K562 (cell line): ENCODE results near the gene GGT6. TPM values are rescaled to one million over a fixed set of nuclear protein-coding genes. Genes with fewer than 3 reads are reported as not detected.
A peak's percentile ranks its signal among the peaks of the same experiment; 100 is the strongest.

Experiments
- CREB1 ChIP-seq, 2 experiments: sonication (generic) in 1 of 2; formaldehyde crosslinking in 1 of 2; IDR thresholded peaks; 2 replicates each; pipeline versions ENCODE4 v1.6.1 to v1.8.0; 2012 to 2022; ENCODE audit warnings: inconsistent platforms in 1 of 2, mild to moderate bottlenecking in 1 of 2, missing genetic modification reagents in 1 of 2, moderate library complexity in 1 of 2
- PHF20 ChIP-seq: fragments of 450-650 bp; IDR thresholded peaks from 2 replicates; pipeline ENCODE4 v1.6.1; 2018; ENCODE audit not compliant: partially characterized antibody
- PRDM10 ChIP-seq: fragments of 450-650 bp; IDR thresholded peaks from 2 replicates; pipeline ENCODE4 v1.6.1; 2018; ENCODE audit not compliant: partially characterized antibody
- SIN3A ChIP-seq, 2 experiments: fragments of 150-350 bp in 1 of 2; IDR thresholded peaks; 2 replicates each; pipeline ENCODE4 v1.6.1; 2011 to 2016; ENCODE audit warnings: borderline replicate concordance in 2 of 2, low read depth in 2 of 2, low read length in 2 of 2, mild to moderate bottlenecking in 2 of 2, moderate library complexity in 2 of 2; ENCODE audit not compliant: control insufficient read depth in 1 of 2
- ZNF121 ChIP-seq: sonication (generic); formaldehyde crosslinking; conservative IDR thresholded peaks from 2 replicates; pipeline ENCODE4 v1.8.0; 2022; ENCODE audit warnings: missing genetic modification reagents
- ZNF3 ChIP-seq: fragments of 250-450 bp; sonication (Bioruptor Pico); IDR thresholded peaks from 2 replicates; pipeline ENCODE4 v1.5.0; 2021; ENCODE audit warnings: mild to moderate bottlenecking, moderate library complexity
- ZNF407 ChIP-seq: fragments of 450-650 bp; IDR thresholded peaks from 2 replicates; pipeline ENCODE4 v1.6.1; 2016; ENCODE audit warnings: low read depth
- ZNF583 ChIP-seq: fragments of 250-450 bp; sonication (Bioruptor Pico); IDR thresholded peaks from 2 replicates; pipeline ENCODE4 v1.4.0; 2020
- polyA plus RNA-seq, 8 experiments: library from polyadenylated mRNA; depleted of rRNA in 4 of 8; stranded (reverse) in 5 of 8; unstranded in 3 of 8; fragments of >200 nt; fragmentation: Nextera tagmentation in 2 of 8; fragmentation: Illumina TruSeq in 1 of 8; extraction: Ambion mirVana in 2 of 8; extraction: Trizol in 1 of 8; gene quantifications; 2 replicates each; pipeline versions ENCODE4 v1.2.1 to v1.2.3, GENCODE V29; 2011 to 2014; ENCODE audit warnings: inconsistent platforms in 1 of 8, missing spikeins in 1 of 8
- total RNA-seq, 7 experiments: library from RNA; depleted of rRNA in 6 of 7; stranded (reverse); fragments of >200 nt in 6 of 7; fragmentation: Illumina TruSeq in 2 of 7; extraction: Trizol in 2 of 7; gene quantifications; 2 replicates each; pipeline versions ENCODE4 v1.2.1 to v1.2.3, GENCODE V29; 2011 to 2021; ENCODE audit warnings: low replicate concordance in 1 of 7
- TF ChIP-seq, protein P1 (sequence below): sonication (generic); formaldehyde crosslinking; IDR thresholded peaks from 2 replicates; pipeline ENCODE4 v1.8.1; 2023; ENCODE audit warnings: missing genetic modification reagents, mild to moderate bottlenecking, borderline replicate concordance

Gene GGT6
- total and polyA plus RNA-seq, 9 of the 15 experiments (the other 6 are each of a cell fraction or from before 2014, with no cell fraction given), result 0.09 TPM; not detected in 8

DNA sequence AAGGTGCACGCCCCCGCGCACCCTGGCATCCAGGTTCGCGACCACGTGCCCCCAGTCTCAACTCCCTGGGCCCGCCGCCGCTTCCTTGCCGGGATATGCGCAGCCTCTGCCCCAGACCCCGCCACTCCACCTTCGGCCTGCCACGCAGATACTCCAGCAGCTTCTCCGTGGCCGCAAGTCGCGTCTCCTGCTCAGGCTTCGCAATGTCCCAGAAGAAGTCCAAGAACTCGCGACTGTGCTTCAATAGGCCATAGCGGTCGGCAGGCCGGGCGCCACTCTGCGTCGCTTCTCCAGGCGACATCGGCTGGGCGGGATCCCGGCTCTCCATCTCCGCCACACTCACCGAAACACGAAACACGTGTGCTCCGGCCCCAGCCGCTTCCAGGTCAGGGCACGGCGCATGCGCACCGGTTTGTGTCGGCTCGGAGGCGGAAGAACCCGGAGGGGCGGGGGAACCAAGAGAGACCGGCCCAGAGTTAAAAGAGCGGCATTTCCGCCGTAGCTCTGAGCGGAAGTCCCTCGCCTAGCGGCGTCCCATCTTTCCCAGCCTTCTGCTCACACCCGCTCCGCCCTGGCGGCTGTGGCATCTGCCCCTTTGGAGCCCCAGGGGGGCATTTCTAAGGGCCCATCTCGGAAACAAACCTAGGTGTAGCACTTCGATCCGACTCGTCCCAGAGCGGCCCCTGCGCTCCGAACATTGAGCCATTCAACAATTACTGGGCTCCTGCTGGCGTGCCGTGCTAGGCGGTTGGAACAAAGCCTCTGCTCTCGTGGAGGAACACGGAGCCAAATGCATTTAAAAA is 5.2 kb downstream of the GGT6 start, which contains the start of gene MYBBP1A (continued):
- TF ChIP-seq, protein P1, sequence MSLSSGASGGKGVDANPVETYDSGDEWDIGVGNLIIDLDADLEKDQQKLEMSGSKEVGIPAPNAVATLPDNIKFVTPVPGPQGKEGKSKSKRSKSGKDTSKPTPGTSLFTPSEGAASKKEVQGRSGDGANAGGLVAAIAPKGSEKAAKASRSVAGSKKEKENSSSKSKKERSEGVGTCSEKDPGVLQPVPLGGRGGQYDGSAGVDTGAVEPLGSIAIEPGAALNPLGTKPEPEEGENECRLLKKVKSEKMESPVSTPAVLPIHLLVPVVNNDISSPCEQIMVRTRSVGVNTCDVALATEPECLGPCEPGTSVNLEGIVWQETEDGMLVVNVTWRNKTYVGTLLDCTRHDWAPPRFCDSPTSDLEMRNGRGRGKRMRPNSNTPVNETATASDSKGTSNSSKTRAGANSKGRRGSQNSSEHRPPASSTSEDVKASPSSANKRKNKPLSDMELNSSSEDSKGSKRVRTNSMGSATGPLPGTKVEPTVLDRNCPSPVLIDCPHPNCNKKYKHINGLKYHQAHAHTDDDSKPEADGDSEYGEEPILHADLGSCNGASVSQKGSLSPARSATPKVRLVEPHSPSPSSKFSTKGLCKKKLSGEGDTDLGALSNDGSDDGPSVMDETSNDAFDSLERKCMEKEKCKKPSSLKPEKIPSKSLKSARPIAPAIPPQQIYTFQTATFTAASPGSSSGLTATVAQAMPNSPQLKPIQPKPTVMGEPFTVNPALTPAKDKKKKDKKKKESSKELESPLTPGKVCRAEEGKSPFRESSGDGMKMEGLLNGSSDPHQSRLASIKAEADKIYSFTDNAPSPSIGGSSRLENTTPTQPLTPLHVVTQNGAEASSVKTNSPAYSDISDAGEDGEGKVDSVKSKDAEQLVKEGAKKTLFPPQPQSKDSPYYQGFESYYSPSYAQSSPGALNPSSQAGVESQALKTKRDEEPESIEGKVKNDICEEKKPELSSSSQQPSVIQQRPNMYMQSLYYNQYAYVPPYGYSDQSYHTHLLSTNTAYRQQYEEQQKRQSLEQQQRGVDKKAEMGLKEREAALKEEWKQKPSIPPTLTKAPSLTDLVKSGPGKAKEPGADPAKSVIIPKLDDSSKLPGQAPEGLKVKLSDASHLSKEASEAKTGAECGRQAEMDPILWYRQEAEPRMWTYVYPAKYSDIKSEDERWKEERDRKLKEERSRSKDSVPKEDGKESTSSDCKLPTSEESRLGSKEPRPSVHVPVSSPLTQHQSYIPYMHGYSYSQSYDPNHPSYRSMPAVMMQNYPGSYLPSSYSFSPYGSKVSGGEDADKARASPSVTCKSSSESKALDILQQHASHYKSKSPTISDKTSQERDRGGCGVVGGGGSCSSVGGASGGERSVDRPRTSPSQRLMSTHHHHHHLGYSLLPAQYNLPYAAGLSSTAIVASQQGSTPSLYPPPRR (CRISPR knock-in tag), result no peak
- no peak for TF ChIP-seq ZNF121 (CRISPR knock-in tag)
- no peak for TF ChIP-seq ZNF583 (CRISPR knock-in tag)
- no peak for TF ChIP-seq CREB1 (IDR thresholded peaks at IDR 0.05)
- peak; percentile 55; the same call in 1 of the 2 replicates for TF ChIP-seq CREB1 (CRISPR knock-in tag; IDR thresholded peaks at IDR 0.05)
- TF ChIP-seq ZNF3 (CRISPR knock-in tag), result no peak
- peak; percentile 81 for TF ChIP-seq PHF20
- TF ChIP-seq ZNF407, result no peak
- TF ChIP-seq SIN3A (IDR thresholded peaks at IDR 0.05; ENCODE audit: borderline replicate concordance in 2 of 2, control insufficient read depth in 1 of 2, low read depth in 2 of 2, low read length in 2 of 2), result peak; percentile 43 to 81; a peak in 2 of 4 replicates
- no peak for TF ChIP-seq PRDM10
